Effector CD4-positive, alpha-beta T cell (primary cell): ENCODE data around the gene ID3.

Source experiments
- DNase-seq: peaks from one replicate; pipeline ENCODE4 v3.0.0-alpha.2; 2020
- total RNA-seq: gene quantifications from one replicate; lab custom pipeline; 2026; lab: John Stamatoyannopoulos, UW

ID3 gene, protein sequence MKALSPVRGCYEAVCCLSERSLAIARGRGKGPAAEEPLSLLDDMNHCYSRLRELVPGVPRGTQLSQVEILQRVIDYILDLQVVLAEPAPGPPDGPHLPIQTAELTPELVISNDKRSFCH
- total RNA-seq = 103 reads per million, percentile 83 among the genes with 10 or more reads in this experiment

DNA sequence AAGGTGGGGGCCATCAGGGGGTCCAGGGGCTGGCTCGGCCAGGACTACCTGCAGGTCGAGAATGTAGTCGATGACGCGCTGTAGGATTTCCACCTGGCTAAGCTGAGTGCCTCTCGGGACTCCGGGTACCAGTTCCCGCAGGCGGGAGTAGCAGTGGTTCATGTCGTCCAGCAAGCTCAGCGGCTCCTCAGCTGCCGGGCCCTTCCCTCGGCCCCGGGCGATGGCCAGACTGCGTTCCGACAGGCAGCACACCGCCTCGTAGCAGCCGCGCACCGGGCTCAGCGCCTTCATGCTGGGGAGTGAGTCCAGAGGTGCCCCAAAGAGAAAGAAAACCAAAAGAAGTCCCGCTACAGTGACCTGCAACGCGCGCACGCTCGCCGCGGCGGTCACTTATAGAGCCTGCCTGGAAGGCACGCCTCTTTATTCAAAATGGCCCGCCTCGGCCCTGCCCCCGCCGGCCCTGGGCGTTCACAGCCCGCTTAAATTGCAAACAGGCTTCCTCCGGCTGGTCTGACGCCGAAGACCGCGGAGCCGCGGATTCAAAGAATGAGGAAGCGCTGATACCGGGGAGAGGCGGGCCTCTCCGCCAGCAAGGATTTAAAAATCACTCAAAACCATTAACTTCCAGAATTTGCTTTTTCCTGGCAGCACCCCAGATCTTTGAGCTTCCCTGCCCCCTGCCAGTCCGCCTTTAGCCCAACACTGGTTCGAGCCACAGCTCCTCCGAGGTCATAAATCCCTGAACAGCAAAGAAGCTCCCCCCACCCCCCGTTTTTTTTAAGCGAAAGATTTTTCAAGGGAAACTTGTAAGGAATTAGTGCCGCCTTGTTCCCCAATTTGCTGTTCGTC lies at the start of gene ID3:
TSS of gene ID3 (minus strand) at position 366 of the 849 bp plus-strand sequence. CDS start at position 291, 75 bp downstream.
- peak; percentile 85 for DNase-seq

DNA sequence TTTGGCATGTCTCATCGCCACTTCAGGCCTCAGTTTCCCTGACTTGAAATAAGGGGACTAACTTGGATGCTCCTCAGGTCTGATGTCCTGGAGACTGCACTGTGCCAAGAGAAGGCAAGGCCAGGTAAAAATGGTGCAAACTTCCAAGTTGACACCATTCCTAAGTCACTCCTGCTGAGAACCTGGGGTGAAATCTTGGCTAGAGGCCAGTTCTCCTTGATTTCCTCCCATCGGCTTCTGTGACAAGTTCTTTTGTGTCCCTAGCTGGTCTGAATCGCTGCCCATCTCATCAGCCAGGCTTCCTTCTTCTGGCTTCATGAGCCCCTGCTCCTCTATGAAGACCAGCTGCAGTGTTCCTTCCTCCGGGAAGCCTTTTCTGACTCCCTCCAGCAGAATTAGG lies 48.6 kb upstream of the ID3 start:
- no peak for DNase-seq

DNA sequence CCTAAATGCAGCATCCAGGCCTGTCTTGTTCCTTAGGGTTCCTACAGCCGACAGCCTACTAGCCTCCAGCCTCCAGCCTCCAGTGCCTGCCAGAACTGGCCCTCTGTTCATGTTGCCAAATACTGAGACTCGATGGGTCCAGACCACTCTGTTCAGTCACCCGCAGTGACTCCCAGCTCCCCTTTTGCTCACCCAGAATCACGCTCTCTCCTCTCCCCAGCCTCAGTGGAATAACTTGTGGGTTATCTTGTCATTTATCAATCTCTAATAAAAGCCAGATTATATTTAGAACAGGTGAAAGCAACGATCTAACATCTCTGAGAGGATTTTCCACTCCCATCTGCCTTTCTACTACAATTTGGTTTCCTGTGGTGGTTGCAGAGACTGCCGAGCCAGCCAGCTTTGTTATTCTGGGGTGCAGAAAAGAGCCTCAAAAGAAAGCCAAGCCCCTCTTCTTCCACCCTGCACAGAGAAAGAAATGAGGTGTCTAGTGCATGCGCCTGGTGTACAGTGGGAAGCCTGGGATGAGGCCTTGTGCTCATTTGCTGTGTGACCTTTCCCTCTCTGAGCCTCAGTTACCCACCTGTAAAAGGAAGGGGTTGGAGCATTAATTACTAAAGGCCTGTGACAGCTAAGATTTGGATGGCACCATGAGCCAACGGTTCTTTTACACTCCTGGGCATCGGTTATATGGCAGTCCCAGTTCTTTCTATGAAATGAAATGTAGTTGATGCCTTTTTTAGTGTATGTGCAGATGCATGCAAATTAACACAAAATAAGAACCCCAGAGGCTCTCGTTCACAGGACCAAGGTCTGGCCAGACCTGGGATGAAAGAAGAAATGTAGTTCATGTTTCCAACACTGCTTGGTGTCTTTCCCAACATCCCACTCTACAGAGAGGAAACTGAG lies 42.9 kb upstream of the ID3 start:
- DNase-seq = no peak

DNA sequence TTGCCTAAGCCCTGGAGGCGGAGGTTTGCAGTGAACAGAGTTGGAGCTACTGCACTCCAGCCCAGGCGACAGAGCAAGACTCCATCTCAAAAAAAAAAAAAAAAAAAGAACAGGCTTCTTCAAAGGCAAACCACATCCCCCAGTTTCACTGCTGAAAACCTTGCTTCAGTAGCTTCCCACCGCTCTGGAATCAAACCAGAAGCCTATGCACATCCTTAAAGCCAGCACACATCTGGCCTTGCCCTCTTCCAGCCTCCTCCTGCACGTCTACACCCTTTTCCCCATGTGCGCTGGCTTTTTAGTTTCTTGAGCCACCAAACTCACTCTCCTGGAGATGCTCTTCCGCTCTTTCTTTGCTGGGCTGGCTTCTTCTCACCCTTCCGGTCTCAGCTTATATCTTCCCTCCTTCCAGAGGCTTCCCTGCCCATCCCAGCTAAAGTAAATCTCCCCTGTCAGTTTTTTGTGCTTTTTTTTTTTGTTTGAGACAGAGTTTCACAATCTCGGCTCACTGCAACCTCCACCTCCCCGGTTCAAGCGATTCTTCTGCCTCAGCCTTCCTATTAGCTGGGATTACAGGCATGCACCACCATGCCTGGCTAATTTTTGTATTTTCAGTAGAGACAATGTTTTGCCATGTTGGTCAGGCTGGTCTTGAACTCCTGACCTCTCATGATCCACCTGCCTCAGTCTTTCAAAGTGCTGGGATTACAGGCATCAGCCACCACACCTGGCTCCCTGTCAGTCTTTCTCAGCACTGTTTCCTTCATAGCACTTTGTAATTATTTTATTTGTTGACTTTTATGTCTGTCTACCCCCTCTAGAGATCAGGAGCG lies 42.0 kb upstream of the ID3 start:
- no peak for DNase-seq

DNA sequence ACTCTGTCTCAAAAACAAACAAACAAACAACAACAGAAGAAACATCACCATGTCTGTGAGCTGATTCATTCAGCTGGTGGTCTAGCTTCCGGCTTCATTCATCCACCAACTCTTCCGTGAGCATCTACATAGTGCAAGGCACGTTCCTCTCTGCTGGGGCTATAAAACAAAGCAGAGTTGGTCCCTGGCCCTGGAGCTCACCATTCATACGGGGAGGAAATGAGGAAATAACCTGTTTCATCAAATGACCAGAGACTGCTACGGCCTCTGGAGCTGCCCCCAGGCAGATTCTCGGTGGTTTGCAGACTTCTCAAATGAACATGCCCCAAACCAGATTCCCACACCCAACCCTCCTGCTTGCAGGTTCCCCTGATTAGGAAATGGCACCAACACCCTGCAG lies 41.0 kb upstream of the ID3 start:
- no peak for DNase-seq

DNA sequence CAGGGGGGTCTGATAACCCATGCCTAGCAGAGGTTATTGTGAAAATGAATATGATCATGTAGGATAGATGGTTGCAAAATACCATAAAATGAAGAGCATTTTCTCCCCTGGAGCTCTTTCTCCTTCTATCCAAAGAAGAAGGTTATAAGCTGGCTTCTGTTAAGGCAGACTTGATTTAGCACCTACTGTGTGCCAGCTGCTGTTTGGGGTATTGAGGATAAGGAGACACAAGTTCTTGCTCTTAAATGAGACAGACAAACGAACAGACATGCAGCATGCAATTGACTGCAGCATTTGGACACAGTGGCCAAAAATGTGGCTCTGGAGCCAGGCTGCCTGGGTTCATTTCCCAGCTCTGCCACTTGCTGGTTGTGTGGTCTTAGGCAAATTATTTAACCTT lies 39.8 kb upstream of the ID3 start:
- DNase-seq = no peak

DNA sequence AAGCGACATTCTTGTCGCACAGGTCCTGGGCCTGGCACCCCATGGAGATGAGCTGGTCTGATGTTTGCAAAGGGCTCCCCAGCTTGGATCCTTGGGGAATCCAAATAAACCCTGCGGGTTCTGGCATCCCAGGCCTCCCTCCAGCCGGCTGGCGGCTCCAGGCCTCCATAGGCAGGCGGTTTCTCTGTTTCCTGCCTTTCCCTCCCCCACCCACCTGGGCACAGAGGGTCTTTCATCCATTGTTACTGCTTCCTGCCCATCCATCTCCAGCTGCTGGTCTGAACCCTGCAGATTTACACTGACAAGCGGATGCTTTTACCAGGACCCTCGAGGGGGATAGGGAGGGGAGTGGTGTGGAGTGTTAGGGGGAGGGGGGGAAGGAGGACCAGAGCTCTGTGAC lies 39.1 kb upstream of the ID3 start:
- DNase-seq = no peak

DNA sequence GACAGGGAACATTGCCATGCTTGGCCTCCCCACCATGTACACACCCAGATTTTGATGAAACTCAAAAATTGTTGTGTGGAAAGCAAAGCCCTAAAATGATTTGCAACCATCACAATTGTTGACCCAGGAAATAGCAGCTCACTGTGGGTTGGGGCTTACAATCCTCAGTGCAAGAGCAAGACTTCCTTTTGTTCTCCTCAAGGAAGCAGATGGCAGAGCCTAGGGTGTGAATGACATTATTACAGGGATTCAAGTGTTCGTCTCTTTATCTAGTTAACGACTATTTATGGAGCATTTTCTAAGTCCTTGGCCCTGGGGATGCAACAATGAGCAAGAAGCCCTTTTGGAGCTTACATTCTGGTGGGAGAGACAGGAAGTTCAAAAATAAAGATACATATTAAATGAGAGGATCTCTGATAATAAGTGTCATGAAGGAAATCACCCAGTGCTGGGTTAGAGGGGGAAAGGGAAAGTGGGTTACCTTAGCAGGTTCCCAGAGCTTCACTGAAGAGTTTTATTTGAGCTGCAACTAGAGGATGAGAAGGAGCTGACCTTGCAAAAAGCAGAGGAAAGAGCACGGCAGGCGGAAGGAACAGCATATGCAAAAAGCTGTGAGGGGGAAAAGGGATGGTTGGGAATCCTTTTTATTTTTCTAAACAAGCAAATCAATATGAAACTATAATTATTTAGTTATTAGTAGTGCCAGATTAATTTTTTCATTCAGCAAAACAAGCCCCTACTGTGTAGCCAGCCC lies 38.5 kb upstream of the ID3 start:
- no peak for DNase-seq

DNA sequence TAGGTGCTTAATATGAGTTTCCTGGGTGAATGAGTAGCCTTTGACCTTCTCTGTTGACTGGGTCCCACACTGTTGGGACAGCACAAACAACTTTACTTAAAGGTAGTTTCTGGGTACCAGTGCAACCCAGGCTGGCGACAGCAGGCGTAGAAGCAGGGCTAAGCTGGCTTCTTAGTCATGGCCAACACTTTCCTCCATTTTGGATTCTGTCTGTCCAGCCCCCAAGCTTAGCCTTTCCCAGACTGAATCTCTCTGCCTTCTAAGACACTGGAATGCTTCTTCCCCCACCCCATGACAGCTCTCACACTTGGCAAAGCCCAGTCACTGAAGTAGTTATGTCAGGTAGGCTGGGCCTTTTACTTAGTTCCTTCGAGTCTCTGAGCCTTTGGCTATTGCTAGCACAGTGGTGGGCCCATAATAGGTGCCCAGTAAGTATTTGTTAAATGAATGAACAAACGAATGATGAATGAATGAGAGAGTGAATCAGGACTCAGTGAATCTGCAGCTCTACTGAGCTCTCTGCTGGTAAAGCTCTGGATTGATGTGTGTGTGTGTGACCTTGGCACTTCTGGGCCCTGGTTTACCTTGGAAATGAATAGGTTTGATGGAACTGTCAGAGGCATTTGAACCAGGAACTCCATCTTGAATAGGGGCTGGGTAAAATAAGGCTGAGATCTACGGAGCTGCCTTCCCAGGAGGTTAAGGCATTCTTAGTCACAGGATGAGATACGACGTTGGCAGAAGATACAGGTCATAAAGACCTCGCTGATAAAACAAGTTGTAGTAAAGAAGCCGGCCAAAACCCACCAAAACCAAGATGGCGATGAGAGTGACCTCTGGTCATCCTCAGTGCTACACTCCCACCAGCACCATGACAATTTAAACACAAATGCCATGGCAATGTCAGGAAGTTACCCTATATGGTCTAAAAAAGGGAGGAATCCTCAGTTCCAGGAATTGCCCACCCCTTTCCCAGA lies 37.4 kb upstream of the ID3 start:
- no peak for DNase-seq

DNA sequence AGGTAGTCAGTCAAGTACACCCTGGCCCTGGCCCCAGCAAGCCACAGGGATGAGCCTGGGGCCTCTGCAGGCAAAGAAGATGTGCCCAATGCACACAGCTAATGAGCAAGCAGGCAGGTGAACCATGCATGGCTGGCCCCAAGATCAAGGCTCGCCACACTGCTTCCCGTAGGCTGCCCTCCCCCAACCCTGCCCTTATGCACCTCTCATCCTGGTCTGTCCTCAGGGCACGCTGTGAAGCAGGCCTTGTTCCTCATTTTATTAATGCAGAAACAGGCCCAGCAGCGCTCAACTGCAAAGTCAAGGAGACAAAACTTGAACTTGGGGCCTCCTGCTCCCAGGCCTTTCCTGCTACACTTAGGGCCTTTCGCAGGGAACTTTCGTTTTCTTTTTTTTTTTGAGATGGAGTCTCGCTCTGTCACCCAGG lies 35.6 kb upstream of the ID3 start:
- DNase-seq = no peak

DNA sequence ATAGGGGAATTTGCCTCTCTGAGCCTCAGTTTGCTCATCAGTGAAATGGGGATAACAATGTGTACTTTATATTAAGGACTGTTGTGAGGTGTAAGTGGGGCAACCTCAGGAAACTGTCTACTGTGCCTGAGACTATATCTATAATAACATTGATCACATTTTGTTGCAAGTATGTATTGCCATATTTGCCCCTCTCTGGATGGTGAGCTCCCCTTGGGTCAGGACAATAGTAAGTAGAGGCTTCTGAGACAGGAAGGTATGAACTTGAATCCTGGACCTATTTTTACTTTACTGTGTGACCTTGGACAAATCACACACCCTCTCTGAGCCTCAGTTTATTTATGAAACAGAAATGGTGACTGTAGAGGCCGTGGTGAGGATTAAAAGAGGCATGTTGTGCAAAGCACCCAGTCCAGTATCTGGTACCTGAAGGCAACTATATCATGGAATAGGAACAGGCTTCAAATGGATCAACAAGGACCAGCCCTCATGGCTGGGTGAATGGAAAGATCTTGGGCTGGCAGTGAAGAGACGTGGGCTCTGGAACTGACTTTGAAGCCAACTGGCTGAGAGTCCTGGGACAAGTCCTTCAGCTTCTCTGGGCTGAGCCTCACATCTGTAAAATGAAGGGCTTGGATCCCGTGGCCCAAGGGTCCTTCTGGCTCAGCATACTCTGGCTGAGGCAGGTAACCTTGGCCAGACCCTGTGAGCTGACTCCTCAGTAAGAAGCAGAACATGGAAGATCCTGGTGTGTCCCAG lies 35.0 kb upstream of the ID3 start:
- DNase-seq = no peak

DNA sequence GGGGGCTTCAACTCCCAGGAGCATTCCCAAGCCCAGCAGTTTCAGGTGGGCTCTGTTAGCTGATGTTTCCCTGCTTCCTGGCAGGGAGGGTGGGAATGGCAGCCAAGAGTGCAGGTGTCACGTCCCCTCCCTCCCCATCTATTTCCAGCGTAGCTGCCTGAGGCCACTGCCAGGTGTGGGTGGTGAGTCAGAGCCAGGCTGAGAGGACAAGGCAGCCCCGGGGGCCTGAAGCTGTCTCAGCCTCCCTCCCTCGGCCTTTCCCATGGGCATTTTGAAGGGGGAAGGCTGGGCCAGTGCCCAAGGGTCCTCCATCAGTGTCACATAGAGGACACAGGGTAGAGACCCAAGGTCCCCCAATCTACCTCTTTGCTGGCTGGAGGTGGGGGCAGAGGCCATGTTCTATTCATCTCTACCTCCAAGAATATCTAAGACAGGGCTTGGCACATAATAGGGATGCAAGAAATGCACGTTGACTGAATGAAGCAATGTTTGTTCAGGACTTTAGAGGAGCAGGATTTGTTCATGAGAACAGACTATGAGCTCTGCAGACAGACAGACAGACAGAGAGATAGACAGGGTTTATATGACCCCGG lies 34.4 kb upstream of the ID3 start:
- DNase-seq = no peak

DNA sequence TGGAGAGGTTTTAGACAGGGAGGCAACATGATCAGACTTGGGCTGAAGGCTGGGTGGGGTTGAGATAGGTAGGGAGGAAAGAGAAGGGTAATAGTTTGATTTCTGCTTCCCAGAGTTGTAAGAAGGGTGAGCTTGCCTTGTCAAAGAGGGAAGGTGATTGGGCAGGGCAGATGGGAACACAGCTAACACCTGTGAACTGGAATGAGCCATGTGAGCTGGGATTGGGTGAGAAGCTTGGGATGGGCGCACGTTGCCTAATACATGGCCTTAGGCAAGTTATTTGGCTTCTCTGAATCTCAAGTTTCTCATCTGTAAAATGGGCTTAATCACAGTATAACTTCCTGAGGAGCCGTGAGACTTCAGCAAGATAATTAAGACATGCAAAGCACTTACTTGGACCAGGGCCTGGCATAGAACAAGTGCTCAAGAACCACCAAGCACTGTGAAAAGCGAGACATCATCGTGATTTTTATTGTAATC lies 33.8 kb upstream of the ID3 start:
- DNase-seq = no peak

DNA sequence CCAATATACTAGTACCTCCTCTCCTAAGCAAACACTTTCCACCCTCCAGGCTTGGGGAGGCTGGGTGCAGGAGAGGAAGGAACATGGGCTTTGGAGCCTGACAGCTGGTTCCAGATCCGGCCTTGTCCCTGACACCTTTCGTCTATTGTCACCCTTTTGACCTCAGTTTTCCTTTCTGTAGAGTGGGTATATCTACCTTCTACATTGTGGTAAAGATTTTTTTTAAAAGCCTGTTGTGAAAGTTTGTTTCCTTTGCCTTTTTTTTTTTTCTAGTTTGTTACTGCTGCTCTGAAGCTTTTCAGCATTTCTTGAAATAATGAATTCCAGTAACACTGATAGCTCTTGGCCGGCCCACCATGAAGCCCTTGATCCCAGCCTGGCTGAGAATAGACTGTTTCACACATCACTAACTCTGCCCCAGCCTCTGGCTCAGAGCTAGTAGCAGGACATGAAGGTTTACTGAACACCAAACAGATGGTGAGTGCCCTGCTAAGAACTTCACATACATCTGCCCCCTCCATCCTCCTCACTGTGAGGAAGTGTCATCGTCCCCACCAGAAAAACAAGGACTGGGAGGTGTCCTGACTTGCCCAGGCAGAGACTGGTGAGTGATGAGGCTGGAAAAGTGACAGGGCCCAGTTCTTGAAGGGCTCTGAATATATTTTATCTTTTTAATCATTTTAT lies 33.0 kb upstream of the ID3 start:
- DNase-seq = no peak

DNA sequence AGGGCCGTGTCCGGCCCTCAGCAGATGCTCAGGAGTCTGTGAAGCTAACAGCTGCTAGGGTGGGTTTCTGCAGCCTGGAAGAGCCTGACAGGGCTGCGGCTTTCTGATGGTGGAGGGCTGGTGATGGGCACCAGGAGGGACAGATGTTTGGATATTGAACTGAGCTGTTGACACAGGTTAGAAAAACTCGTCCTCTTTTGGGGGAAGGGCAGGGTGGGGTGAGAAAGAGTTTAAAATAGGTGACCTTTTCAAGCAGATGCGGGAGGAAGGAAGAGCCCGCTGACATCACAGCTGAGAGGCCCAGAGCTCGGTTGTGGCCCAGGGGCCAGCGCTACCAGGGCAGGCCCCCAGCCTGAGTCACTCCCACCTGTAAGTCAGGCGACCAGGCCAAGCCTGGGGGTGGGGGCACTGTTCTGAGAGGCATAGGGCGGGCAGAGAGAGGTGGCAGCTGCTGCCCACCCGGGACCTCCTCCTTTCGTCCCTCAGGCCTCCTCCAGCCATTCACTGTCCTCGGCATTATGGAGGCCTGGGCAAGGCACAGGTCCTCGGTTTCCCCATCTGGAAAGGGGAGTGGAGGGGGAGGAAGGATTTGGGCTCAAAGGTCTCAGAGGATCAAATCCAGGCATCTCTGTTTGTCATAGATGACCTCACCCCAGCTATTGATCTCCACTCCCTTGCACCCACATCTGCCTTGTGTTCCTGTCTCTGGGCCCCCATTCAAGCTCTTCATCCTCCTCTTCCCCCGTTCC lies 32.3 kb upstream of the ID3 start:
- no peak for DNase-seq

DNA sequence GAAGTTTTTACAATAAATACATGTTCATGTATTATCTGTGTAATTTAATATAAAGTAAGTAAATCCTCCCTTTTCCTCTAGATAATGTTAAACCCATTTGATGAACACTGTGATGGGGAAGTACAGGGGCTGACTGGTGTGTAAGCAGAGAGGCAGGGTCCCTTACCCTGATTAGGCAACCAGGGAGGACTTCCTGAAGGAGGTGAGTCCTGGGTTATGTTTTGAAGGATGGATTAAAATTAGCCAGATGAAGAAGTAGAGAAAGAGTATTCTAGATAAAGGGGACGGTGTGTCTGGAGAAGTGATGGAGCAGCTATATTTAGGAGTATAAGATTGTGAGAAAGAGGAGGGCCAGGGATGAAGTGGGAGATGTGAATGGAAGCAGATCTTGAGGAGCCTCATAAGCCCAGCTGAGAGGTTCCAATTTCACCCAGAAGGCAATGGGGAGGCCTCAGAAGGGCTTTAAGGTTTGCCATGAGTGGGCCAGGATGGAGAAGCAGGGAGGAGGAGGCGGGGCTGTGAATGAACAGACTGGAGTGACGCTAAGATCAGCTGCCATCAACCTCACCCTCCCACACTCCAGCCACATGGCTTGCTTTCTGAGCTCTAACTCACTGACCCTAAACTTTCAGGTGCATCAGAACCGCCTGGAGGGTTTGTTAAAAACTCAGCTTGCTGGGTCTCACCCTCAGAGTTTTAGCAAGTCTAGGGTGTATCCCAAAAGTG lies 30.9 kb upstream of the ID3 start:
- DNase-seq = no peak

DNA sequence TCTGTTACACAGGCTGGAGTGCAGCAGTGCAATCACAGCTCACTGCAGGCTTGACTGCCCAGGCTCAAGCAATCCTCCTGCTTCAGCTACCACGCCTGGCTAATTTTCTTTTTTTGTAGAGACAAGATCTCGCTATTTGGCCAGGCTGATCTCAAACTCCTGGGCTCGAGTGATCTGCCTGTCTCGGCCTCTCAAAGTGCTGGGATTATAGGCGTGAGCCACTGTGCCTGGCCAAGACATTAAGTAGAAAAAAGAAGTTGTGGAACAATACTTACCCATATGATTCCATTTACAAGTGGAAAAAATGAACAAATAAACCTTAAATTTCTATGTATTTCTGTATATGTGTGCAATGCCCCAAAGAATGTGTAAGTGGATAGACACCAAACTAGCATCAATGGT lies 30.3 kb upstream of the ID3 start:
- DNase-seq = no peak
